ENCODE results near the gene RLN2.

Gene RLN2

DNA sequence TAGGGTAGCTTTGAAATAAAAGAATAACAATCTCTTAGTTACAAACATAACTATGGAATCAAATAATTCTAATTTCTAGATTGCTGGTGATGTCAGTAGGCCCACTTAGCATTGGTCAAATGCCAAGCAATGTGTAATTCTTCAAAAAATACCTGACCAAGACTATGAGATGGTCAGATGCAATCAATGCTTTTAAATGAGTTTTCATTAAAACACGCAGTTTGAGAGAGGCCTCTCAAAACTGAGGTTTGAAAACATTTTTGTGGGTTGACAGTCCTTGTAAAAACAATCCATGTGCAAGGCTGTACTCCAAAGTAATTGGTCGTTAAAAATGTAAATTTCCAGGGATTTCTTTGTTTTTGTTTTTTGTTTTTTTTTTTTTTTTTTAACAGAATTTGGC is 1.2 kb upstream of the RLN2 start:
- peaks cover 6% of the 10 kb centered on the region for H3K27me3 Mint-ChIP-seq (ENCODE audit: low read depth)
- H3K4me3 Mint-ChIP-seq, result no peak overlapping the region
- H3K9me3 Mint-ChIP-seq, result no peaks in the 10 kb centered on the region
- H3K27ac Mint-ChIP-seq, result no peak overlapping the region
- no peaks in the 10 kb centered on the region for H3K36me3 Mint-ChIP-seq (ENCODE audit: low read depth)
- H3K4me1 Mint-ChIP-seq, result no peaks in the 10 kb centered on the region
- TF ChIP-seq CTCF (IDR thresholded peaks at IDR 0.05; ENCODE audit: unreplicated experiment in 3 of 3), result no peak

DNA sequence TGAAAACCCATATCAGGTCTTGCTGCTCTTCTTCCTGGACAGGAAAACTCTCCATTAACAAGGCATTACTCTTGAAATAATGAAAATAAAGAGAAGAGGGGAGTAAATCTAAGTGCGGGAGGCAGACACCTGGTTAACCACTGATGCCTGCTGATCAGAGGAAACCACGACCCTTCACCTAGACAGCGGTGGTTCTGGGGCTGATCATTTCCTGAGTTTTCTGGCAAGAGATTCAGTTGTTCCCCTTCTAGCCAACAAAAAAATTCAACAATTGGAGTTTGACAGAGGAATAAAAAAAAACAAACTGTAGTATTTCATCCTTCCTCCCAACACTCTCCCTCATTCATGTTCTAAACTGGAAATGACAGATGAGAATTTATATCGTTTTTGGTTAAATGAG is 3.0 kb downstream of the RLN2 start:
- TF ChIP-seq CTCF (IDR thresholded peaks at IDR 0.05; ENCODE audit: unreplicated experiment in 3 of 3), result no peak
- Mint-ChIP-seq H3K9me3 (peaks cover 5% of the 10 kb centered on the region), H3K4me1 (no peaks in the 10 kb centered on the region), H3K36me3 (ENCODE audit: low read depth) (no peaks in the 10 kb centered on the region), H3K27me3 (ENCODE audit: low read depth) (peaks cover 6% of the 10 kb centered on the region), H3K4me3 (no peak overlapping the region), H3K27ac (no peak overlapping the region)

DNA sequence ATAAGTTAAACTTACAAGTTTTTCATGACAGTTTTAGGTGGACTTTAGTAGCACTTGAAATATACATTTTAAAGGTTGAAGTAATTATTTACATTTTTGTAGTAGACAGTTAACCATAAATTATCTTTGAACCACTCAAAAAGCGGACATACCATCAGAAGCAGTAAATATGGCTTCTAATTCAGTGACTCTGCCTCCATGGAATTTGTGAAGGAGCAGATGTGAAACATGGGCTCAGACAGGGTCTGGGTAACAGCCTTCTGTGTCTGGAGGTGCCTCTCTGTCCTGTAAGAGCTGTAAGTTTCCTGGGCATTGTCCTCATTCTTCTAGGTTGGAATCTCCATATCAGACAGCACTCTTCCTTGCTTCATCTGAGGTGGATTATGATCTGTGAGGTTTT is 12.4 kb downstream of the RLN2 start:
- Mint-ChIP-seq H3K36me3 (ENCODE audit: low read depth) (no peaks in the 10 kb centered on the region), H3K27me3 (ENCODE audit: low read depth) (no peaks in the 10 kb centered on the region), H3K9me3 (no peaks in the 10 kb centered on the region), H3K4me1 (no peaks in the 10 kb centered on the region), H3K27ac (no peak overlapping the region), H3K4me3 (no peak overlapping the region)
- no peak for TF ChIP-seq CTCF (IDR thresholded peaks at IDR 0.05; ENCODE audit: unreplicated experiment in 3 of 3)

DNA sequence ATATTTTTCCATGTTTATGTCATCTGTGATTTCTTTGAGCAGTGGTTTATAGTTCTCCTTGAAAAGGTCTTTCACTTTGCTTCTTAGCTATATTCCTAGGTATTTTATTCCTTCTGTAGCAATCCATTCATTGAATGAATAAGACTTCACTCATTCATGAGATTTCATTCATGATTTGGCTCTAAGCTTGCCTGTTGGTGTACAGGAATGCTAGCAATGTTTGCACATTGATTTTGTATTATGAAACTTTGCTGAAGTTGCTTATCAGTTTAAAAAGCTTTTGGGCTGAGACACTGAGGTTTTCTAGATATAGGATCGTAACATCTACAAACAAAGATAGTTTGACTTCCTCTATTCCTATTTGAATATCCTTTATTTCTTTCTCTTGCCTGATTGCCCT is 15.9 kb downstream of the RLN2 start:
- Mint-ChIP-seq H3K36me3 (ENCODE audit: low read depth) (no peaks in the 10 kb centered on the region), H3K4me1 (no peaks in the 10 kb centered on the region), H3K27me3 (ENCODE audit: low read depth) (no peaks in the 10 kb centered on the region), H3K27ac (no peak overlapping the region), H3K4me3 (no peak overlapping the region), H3K9me3 (no peaks in the 10 kb centered on the region)
- TF ChIP-seq CTCF (IDR thresholded peaks at IDR 0.05; ENCODE audit: unreplicated experiment in 3 of 3), result no peak

GRCh38 chr9:5286262-5286661 is 18.3 kb downstream of the RLN2 start:
- Mint-ChIP-seq H3K27me3 (ENCODE audit: low read depth) (no peaks in the 10 kb centered on the region), H3K4me3 (no peak overlapping the region), H3K4me1 (no peaks in the 10 kb centered on the region), H3K9me3 (no peaks in the 10 kb centered on the region), H3K27ac (no peak overlapping the region), H3K36me3 (ENCODE audit: low read depth) (no peaks in the 10 kb centered on the region)
- no peak for TF ChIP-seq CTCF (IDR thresholded peaks at IDR 0.05; ENCODE audit: unreplicated experiment in 3 of 3)

- Mint-ChIP-seq H3K27me3 (ENCODE audit: low read depth) (peaks cover 8% of the 10 kb centered on the region), H3K4me1 (no peaks in the 10 kb centered on the region), H3K9me3 (no peaks in the 10 kb centered on the region), H3K4me3 (no peak overlapping the region), H3K27ac (no peak overlapping the region), H3K36me3 (ENCODE audit: low read depth) (no peaks in the 10 kb centered on the region)
- no peak for TF ChIP-seq CTCF (IDR thresholded peaks at IDR 0.05; ENCODE audit: unreplicated experiment in 3 of 3)
Observed at GRCh38 chr9:5278486-5278885, 26.0 kb downstream of the RLN2 start.
